ENCODE data around the gene FUBP3. TPM values are rescaled to one million over a fixed set of nuclear protein-coding genes. Genes with fewer than 3 reads are reported as not detected.
"Not testable (repeated sequence)": the region's sequence is repeated elsewhere in the genome, so short reads cannot be mapped to it uniquely, and the experiment has no call there.

Gene FUBP3
- total RNA-seq, 1 donor from 2014 or later = 42.8 TPM

GRCh38 chr9:130556396-130557076 is 22.8 kb upstream of the FUBP3 start:
- no peak for DNase-seq (ENCODE audit: low read depth, low spot score)

GRCh38 chr9:130557077-130557468 is 22.3 kb upstream of the FUBP3 start:
- DNase-seq (ENCODE audit: low read depth, low spot score) = no peak

GRCh38 chr9:130561056-130561455 is 18.3 kb upstream of the FUBP3 start:
- DNase-seq (ENCODE audit: low read depth, low spot score) = no peak

- not testable (repeated sequence) for DNase-seq (ENCODE audit: low read depth, low spot score)
Measured at GRCh38 chr9:130562525-130562924, 16.9 kb upstream of the FUBP3 start.

- no peak for DNase-seq (ENCODE audit: low read depth, low spot score)
Measured at GRCh38 chr9:130563797-130564196, 15.6 kb upstream of the FUBP3 start.

GRCh38 chr9:130565792-130566191 is 13.6 kb upstream of the FUBP3 start:
- DNase-seq (ENCODE audit: low read depth, low spot score) = no peak

- DNase-seq (ENCODE audit: low read depth, low spot score) = no peak
Measured at GRCh38 chr9:130570208-130570607, 9.2 kb upstream of the FUBP3 start.

- no peak for DNase-seq (ENCODE audit: low read depth, low spot score)
Measured at GRCh38 chr9:130575514-130575913, 3.9 kb upstream of the FUBP3 start.

GRCh38 chr9:130576176-130576575 is 3.2 kb upstream of the FUBP3 start:
- DNase-seq (ENCODE audit: low read depth, low spot score) = no peak

- DNase-seq (ENCODE audit: low read depth, low spot score) = no peak
Measured at GRCh38 chr9:130579738-130580463, 524 bp downstream of the FUBP3 start.

GRCh38 chr9:130581766-130582165 is 2.4 kb downstream of the FUBP3 start:
- no peak for DNase-seq (ENCODE audit: low read depth, low spot score)

- no peak for DNase-seq (ENCODE audit: low read depth, low spot score)
Measured at GRCh38 chr9:130583271-130583670, 3.9 kb downstream of the FUBP3 start.

- DNase-seq (ENCODE audit: low read depth, low spot score) = no peak
Measured at GRCh38 chr9:130587921-130588320, 8.5 kb downstream of the FUBP3 start.

- DNase-seq (ENCODE audit: low read depth, low spot score) = no peak
Measured at GRCh38 chr9:130588416-130588815, 9.0 kb downstream of the FUBP3 start.

- no peak for DNase-seq (ENCODE audit: low read depth, low spot score)
Measured at GRCh38 chr9:130589754-130590153, 10.4 kb downstream of the FUBP3 start.

- DNase-seq (ENCODE audit: low read depth, low spot score) = no peak
Measured at GRCh38 chr9:130590305-130590704, 10.9 kb downstream of the FUBP3 start.

- no peak for DNase-seq (ENCODE audit: low read depth, low spot score)
Measured at GRCh38 chr9:130593020-130593419, 13.6 kb downstream of the FUBP3 start.

GRCh38 chr9:130597228-130597627 is 17.9 kb downstream of the FUBP3 start:
- DNase-seq (ENCODE audit: low read depth, low spot score) = no peak

- no peak for DNase-seq (ENCODE audit: low read depth, low spot score)
Measured at GRCh38 chr9:130598188-130598587, 18.8 kb downstream of the FUBP3 start.

GRCh38 chr9:130599625-130600024 is 20.2 kb downstream of the FUBP3 start:
- no peak for DNase-seq (ENCODE audit: low read depth, low spot score)

- no peak for DNase-seq (ENCODE audit: low read depth, low spot score)
Measured at GRCh38 chr9:130601100-130601499, 21.7 kb downstream of the FUBP3 start.

GRCh38 chr9:130604295-130604694 is 24.9 kb downstream of the FUBP3 start:
- no peak for DNase-seq (ENCODE audit: low read depth, low spot score)

Measured in pulmonary artery endothelial cell (primary cell).